Retinal pigment epithelial cell (primary cell): ENCODE measurements around the gene RELN.

Source experiments
- DNase-seq: peaks from one replicate; pipeline ENCODE4 v3.0.0-alpha.2; 2010; ENCODE audit warnings: low read depth
- H3K4me3 ChIP-seq: 2 replicates; pipeline ENCODE4 v1.5.1; 2011; ENCODE audit warnings: mild to moderate bottlenecking, low read length, control low read depth, moderate library complexity
- TF ChIP-seq, protein P1 (sequence below): conservative IDR thresholded peaks from 2 replicates; pipeline ENCODE4 v1.5.1; 2011; ENCODE audit warnings: low read depth, low read length, control low read depth, inconsistent platforms

The RELN gene

DNA sequence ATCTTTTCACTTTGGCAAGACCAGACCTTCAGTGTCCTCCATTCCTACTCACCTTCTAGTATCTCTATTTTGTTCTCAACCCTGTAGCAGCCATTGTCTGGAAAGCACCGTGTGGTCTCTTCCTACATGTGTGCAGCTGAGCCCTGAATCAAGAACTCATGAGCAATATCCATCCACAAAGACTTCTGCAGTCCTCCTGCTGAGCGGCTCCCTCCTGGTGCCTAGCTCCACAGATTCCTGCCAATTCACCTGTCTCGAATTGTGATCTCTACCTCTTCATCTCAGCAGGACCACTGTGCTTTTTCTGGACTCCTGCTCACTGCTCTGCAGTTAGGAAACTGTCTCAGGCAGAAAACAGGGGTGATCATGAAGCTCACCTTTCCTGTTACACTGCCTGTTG, 118.8 kb downstream of the RELN start:
- DNase-seq, result no peak
- TF ChIP-seq, protein P1, sequence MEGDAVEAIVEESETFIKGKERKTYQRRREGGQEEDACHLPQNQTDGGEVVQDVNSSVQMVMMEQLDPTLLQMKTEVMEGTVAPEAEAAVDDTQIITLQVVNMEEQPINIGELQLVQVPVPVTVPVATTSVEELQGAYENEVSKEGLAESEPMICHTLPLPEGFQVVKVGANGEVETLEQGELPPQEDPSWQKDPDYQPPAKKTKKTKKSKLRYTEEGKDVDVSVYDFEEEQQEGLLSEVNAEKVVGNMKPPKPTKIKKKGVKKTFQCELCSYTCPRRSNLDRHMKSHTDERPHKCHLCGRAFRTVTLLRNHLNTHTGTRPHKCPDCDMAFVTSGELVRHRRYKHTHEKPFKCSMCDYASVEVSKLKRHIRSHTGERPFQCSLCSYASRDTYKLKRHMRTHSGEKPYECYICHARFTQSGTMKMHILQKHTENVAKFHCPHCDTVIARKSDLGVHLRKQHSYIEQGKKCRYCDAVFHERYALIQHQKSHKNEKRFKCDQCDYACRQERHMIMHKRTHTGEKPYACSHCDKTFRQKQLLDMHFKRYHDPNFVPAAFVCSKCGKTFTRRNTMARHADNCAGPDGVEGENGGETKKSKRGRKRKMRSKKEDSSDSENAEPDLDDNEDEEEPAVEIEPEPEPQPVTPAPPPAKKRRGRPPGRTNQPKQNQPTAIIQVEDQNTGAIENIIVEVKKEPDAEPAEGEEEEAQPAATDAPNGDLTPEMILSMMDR, result no peak
- H3K4me3 ChIP-seq, result no peak overlapping the region

DNA sequence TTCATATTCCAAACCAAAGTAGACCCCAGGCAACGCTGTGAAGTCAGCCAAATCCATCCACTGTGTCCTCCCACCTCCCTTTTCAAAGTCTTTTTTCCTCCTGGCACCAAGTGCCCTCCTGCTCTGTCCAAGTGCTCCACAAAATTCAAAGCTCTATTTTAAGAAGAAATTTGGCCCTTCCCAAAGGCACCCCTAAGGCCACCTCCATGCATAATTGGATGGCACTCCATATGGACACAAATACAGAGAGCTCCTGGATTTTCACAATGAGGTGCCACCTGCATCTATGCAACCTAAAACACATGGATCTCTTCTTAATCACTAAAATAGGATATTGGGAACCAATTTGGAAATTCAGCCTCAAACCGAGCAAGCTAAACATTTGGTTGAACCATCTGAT, 121.6 kb downstream of the RELN start:
- TF ChIP-seq, protein P1, result no peak
- no peak for DNase-seq

DNA sequence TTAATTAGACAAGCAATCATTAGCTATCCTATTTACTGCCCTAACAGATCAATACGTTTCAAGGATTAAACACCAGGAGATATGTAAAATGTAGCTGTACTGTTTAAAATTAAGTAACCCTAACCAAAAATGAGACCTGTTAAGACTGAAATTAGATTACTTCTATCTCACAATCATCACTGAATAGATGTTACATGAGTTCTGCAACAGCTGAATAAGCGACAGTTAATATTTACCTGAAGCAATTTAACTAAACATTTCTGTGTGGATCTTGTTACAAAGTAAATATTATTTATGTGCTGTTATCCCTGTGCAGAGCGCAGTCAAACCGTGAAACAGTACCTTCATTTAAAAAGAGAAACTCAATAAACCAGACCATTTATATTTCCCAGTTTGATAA, 122.5 kb downstream of the RELN start:
- H3K4me3 ChIP-seq, result no peak overlapping the region
- TF ChIP-seq, protein P1, result no peak
- DNase-seq, result no peak

More for the DNA sequence above, 121.6 kb downstream of the RELN start:
- H3K4me3 ChIP-seq, result no peak overlapping the region

DNA sequence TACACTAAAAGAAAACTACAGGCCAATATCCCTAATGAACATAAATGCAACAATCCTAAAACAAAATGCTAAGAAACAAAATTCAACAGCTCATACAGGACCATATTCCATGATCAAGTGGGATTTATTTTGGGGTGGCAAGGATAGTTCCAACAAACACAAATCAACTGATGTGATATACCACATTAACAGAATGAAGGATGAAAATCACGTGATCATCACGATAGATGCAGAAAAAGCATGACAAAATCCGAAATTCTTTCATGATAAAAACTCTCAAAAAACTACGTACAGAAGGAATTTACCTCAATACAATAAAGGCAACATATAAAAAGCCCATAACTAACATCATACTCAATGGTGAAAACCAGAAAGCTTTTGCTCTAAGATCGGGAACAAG, 124.0 kb downstream of the RELN start:
- H3K4me3 ChIP-seq, result no peak overlapping the region
- TF ChIP-seq, protein P1, result no peak
- no peak for DNase-seq

DNA sequence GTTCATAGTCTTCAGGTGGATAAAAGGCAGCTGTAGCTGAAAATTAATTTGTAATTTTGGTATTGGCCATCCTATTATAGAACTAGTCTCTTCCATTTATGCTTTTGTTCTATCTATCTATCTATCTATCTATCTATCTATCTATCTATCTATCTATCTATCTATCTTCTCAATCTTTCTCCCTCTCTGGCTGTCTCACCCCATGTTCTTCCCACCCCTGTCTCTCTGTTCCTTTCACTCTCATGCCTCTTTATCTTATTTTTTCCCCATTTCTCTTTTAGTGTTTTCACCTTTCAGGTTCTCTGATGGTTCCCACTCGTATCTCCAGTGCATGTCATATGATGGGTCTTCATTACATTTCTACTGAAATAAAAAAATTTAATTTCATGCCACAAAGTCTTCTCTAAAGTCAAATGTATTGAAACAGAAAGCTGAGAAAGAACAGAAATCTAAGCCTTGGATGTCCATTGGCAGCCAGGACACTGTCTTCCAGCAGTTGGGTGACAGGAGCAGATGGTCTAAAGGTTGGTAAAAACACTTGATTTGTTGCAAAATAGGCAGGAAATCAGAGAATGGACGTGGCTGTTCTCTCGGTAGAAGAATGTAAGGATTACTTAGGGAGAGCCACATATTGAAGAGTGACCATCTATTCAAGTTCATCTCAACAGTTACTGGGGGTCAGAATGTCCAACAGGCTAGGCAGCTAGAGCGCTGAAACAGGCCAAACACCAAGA, 127.0 kb downstream of the RELN start:
- TF ChIP-seq, protein P1, result no peak
- DNase-seq, result no peak
- H3K4me3 ChIP-seq, result no peak overlapping the region

DNA sequence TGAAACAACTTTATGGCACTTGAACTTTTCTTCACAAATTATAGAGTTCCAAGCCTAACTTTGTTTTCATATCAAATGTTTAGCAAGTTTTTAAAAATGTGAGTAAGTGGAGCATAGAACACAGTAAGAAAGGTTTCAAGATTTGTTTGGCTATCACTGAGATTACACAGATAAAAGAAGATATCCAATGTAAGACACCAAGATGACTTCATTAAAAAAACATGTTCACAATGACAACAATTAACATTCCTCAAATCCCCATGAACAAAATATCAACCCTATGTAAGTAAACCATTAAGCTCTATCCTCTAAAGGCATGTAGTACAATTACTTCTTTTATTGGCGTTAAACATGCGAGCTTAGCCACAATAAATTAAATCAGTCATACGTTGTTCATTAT, 129.7 kb downstream of the RELN start:
- TF ChIP-seq, protein P1, result no peak
- no peak for DNase-seq
- no peak overlapping the region for H3K4me3 ChIP-seq

DNA sequence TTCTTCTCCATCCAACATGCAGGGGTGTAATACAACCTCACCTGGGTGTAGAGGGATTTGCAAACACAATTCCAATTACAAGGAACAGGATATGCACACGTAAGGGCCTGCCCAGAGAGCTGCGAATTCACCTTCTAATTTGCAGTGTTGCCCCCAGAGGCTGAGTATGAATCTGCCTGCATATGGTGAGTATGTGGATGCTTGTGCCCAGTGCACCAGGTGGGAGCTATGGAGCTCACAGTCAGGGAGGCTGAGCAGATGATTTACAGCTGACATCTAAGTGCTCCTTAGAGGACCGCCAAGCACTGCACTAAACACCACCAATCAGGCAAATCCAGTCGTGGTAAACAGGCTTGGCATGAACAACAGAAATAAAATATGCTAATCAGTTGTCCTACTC, 132.0 kb downstream of the RELN start:
- TF ChIP-seq, protein P1, result no peak
- no peak for DNase-seq
- H3K4me3 ChIP-seq, result no peak overlapping the region
